Mesothelial cell of epicardium (in vitro differentiated cells): ENCODE measurements around the gene IGFBP7. TPM values are rescaled to one million over a fixed set of nuclear protein-coding genes. Genes with fewer than 3 reads are reported as not detected.

ENCODE experiments used
- DNase-seq, 2 experiments: peaks; one replicate each; pipeline ENCODE4 v3.0.0; 2021; ENCODE audit warnings: low spot score in 2 of 2; ENCODE audit not compliant: unreplicated experiment in 2 of 2
- H3K27ac Mint-ChIP-seq: 2 replicates; pipeline ENCODE4 v1.8.0; 2021; ENCODE audit warnings: mixed read lengths
- H3K27me3 Mint-ChIP-seq: 2 replicates; pipeline ENCODE4 v1.8.0; 2021; ENCODE audit warnings: low read depth, mixed read lengths
- H3K36me3 Mint-ChIP-seq: 2 replicates; pipeline ENCODE4 v1.8.0; 2021; ENCODE audit warnings: mixed read lengths
- H3K4me1 Mint-ChIP-seq: 2 replicates; pipeline ENCODE4 v1.8.0; 2021; ENCODE audit warnings: mixed read lengths
- H3K4me3 Mint-ChIP-seq: 2 replicates; pipeline ENCODE4 v1.8.0; 2021; ENCODE audit warnings: mild to moderate bottlenecking, moderate library complexity, mixed read lengths
- H3K9me3 Mint-ChIP-seq: 2 replicates; pipeline ENCODE4 v1.8.0; 2021; ENCODE audit warnings: mixed read lengths
- total RNA-seq: library from RNA; stranded (reverse); gene quantifications from 3 replicates; pipeline ENCODE4 v1.2.1, GENCODE V29; 2021
- TF ChIP-seq, protein P1 (sequence below): fragments of 200-600 bp; sonication (generic); IDR thresholded peaks from one replicate; pipeline ENCODE4 v1.5.0; 2021; ENCODE audit warnings: antibody characterized with exemption; ENCODE audit not compliant: unreplicated experiment

The IGFBP7 gene
- total RNA-seq, 1 donor from 2014 or later: 114 TPM

DNA sequence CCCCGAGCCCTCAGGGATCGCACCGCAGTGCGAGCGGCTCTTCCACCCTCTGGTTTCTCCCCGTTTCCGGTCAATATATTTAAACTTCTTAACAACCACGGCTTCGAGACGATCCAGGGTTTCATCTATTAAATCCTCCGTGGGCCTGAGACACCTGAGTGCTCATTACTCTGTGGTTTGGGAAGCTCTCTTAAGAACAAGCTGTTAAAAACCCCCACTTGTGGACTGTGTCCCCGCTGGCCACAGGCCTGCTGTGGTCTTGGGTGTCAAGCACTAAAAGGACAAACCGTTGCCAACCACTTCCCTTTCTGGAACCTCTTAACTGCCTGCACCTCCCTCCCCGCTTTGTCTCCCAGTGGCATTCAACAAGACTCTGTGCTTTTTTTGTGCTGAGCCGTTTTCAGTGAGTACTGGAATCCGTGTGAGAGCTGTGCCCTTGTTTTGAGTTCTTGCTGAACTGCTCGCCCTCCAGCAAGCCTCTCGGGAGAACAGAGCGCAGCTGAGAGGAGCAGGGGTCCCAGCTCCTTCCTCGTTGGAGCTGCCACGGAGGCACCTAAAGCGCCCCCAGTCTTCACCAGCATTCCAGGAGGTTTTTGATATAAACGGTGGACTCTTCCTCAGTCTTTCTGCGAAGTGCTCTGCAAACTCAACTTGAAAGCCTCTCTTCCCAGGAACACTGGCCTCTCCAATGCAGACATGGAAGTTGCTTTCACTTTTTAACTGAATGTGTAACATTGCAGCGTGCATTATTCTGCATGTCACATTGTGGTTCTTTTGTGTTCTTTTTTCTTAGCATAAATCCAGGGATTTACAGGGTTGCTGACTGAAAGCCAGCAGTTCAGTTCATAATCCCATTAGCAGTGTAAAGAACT, 691 bp upstream of the IGFBP7 start:
- H3K4me3 Mint-ChIP-seq: peak overlapping the region; percentile 82
- H3K4me1 Mint-ChIP-seq: peaks cover 45% of the 10 kb centered on the region
- no peaks in the 10 kb centered on the region for H3K9me3 Mint-ChIP-seq
- TF ChIP-seq, protein P1, sequence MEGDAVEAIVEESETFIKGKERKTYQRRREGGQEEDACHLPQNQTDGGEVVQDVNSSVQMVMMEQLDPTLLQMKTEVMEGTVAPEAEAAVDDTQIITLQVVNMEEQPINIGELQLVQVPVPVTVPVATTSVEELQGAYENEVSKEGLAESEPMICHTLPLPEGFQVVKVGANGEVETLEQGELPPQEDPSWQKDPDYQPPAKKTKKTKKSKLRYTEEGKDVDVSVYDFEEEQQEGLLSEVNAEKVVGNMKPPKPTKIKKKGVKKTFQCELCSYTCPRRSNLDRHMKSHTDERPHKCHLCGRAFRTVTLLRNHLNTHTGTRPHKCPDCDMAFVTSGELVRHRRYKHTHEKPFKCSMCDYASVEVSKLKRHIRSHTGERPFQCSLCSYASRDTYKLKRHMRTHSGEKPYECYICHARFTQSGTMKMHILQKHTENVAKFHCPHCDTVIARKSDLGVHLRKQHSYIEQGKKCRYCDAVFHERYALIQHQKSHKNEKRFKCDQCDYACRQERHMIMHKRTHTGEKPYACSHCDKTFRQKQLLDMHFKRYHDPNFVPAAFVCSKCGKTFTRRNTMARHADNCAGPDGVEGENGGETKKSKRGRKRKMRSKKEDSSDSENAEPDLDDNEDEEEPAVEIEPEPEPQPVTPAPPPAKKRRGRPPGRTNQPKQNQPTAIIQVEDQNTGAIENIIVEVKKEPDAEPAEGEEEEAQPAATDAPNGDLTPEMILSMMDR: no peak
- peaks cover 18% of the 10 kb centered on the region for H3K27me3 Mint-ChIP-seq
- DNase-seq: no peak
- H3K36me3 Mint-ChIP-seq: no peaks in the 10 kb centered on the region
- peak overlapping the region; percentile 95 for H3K27ac Mint-ChIP-seq

DNA sequence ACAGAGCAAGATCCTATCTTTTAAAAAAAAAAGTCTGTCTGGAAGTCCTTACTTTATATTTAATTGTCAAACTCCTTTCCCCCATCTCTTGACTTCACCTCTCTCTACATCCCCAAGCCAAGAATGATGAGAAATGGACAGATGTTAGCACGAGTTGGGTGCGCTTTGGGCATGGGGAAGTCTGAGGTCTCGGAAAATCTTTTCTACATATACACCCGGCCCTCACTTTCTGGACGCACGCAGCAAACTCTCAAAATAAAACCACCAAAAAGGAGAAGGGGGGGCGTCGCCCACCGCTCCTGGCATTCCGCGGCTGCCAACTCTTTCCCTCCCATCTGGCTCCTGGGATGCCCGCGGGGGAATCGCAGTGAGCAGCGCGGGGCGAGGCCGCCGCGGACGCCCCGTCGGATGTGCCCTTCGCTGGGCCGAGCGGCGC, 756 bp downstream of the IGFBP7 start:
- Mint-ChIP-seq H3K4me1 (peaks cover 47% of the 10 kb centered on the region), H3K36me3 (no peaks in the 10 kb centered on the region), H3K4me3 (peak overlapping the region; percentile 75), H3K27ac (peak overlapping the region; percentile 66), H3K9me3 (no peaks in the 10 kb centered on the region), H3K27me3 (peaks cover 18% of the 10 kb centered on the region)
- DNase-seq: no peak
- TF ChIP-seq, protein P1: no peak

DNA sequence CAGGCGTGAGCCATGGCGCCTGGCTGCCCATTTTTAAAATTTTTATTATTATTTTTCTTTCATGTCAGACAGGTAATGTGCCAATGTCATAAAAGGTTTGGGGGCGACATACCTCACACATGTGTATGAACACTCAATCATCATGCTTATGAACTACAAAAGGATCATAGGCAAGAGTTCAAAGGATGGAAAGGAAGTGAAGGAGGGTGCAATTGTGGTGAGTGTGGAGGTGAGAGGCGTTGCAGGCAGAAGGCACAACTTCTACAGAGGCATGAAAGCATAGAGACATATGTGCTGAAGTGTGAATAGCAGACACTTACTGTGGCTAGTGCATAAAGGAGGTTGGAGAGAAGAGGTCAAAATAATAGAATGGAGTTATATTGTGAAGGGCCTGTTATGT, 4.0 kb downstream of the IGFBP7 start:
- Mint-ChIP-seq H3K36me3 (no peaks in the 10 kb centered on the region), H3K27ac (no peak overlapping the region), H3K9me3 (no peaks in the 10 kb centered on the region), H3K4me3 (no peak overlapping the region), H3K4me1 (peaks cover 54% of the 10 kb centered on the region), H3K27me3 (peaks cover 16% of the 10 kb centered on the region)
- TF ChIP-seq, protein P1: no peak
- DNase-seq: no peak

DNA sequence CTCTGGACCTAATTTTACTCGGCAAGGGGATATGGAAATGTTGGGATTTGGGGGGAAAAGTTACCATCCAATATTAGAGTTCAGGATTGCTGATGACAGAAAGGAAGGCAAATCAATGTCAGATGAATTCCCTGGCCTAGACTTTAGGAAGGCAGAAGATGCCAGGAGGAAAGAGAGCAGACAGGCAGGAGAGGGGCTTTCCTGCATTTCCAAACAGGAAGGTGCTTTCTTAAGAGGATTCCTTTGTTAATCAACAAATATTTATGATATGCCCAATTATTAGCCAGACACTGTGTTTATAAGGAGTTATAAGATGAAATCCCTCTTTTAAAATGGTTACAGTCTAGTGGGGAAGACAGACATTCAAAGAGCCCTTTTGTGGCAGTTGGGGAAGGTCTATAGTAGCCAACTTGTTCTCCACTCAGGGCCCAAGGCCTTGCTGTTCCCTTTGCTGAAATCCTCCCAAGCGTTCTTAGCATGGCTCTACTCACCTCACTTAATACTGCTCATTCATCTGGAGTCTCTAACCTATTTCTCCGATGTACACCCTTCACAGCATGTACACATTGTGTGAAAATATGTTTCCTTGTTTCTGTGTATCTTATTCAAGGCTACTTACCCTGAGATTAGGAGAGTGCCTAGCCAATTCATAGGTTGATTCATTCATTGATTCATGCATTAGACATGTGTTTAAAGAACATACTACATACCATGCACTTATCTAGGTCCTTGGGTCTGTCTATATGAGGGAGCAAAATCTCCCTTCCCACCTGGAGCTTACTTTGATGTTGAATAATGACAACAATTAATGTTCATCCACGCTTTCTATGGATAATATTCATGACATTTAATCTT, 5.3 kb downstream of the IGFBP7 start:
- TF ChIP-seq, protein P1: no peak
- Mint-ChIP-seq H3K9me3 (no peaks in the 10 kb centered on the region), H3K4me3 (no peak overlapping the region), H3K4me1 (peaks cover 58% of the 10 kb centered on the region), H3K27ac (peak overlapping the region; percentile 76), H3K27me3 (peaks cover 12% of the 10 kb centered on the region), H3K36me3 (no peaks in the 10 kb centered on the region)
- no peak for DNase-seq

DNA sequence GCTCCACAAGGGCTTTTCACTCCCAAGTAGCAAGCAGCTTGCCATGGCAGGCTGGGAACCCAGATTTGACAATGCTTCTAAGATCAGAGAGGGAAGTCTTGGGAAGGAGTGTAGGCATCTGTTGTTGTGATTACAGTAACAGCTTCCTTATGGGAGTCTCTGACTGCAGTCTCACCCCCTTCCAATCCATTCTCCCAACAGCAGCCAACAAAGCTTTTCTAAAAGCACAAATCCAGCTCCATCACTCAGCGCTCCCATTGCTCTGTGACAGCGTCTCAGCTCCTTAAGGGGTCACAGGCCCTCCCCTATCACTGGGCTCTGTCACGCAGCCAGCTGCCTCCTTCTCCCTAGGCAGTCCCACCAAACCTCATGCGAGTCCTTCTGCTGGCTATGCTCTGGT, 7.1 kb downstream of the IGFBP7 start:
- H3K4me3 Mint-ChIP-seq: no peak overlapping the region
- TF ChIP-seq, protein P1: no peak
- no peaks in the 10 kb centered on the region for H3K9me3 Mint-ChIP-seq
- H3K36me3 Mint-ChIP-seq: no peaks in the 10 kb centered on the region
- no peaks in the 10 kb centered on the region for H3K27me3 Mint-ChIP-seq
- DNase-seq: no peak
- peak overlapping the region; percentile 91 for H3K27ac Mint-ChIP-seq
- peaks cover 63% of the 10 kb centered on the region for H3K4me1 Mint-ChIP-seq
